GM12878 (cell line): Measurements from ENCODE around the gene COG2. TPM values are rescaled to one million over a fixed set of nuclear protein-coding genes. Genes with fewer than 3 reads are reported as not detected.

Experiments used
- ATAC-seq: fragments of 200-7000 bp; cut with Tn5 transposase; 3 replicates; pipeline ENCODE4 v1.9.1; 2020; ENCODE audit warnings: mild to moderate bottlenecking, moderate library complexity
- BruUV-seq: library from RNA; stranded (reverse); fragments of 400-500 nt; replicated peaks from 2 replicates; lab custom pipeline; 2021; lab: Mats Ljungman, UMichigan
- CTCF ChIA-PET: fragments of 300-600 bp; sonication (Branson Sonifier 250); formaldehyde crosslinking; extraction: SDS; loops from one replicate; lab custom pipeline; 2021; ENCODE audit warnings: inconsistent platforms; lab: Yijun Ruan, JAX
- POLR2A ChIA-PET: fragments of 350-600 bp; formaldehyde crosslinking; extraction: SDS; loops from one replicate; lab custom pipeline; 2021; ENCODE audit warnings: inconsistent platforms; lab: Charles Lee
- RAD21 ChIA-PET: fragments of 300-600 bp; sonication (Branson Sonifier 250); formaldehyde crosslinking; loops from one replicate; lab custom pipeline; 2023; ENCODE audit warnings: antibody characterized with exemption; ENCODE audit not compliant: unreplicated experiment; lab: Charles Lee
- SMC1A ChIA-PET: fragments of 300-600 bp; sonication (Branson Sonifier 250); formaldehyde crosslinking; loops from one replicate; lab custom pipeline; 2023; ENCODE audit not compliant: unreplicated experiment, uncharacterized antibody; lab: Charles Lee
- DNase-seq: peaks from one replicate; pipeline ENCODE4 v3.0.0-alpha.2; 2011; ENCODE audit warnings: low read depth, low spot score
- FAIRE-seq: peaks from 3 replicates; lab custom pipeline; 2011; peaks lifted over from hg19 to GRCh38; lab: Jason Lieb, UNC
- H2AFZ ChIP-seq: 2 replicates; pipeline ENCODE4 v1.6.0; 2011; ENCODE audit warnings: low read depth, low read length, control low read depth; ENCODE audit not compliant: control insufficient read depth
- H3K27ac ChIP-seq: 2 replicates; pipeline ENCODE4 v1.5.1; 2011; ENCODE audit warnings: control low read depth; ENCODE audit not compliant: control insufficient read depth, insufficient read depth
- H3K27me3 ChIP-seq, 2 experiments: replicated peaks in 1 of 2; 2 replicates each; pipeline versions ENCODE4 v1.6.0 to v1.6.1; 2011; ENCODE audit warnings: low read length in 1 of 2; ENCODE audit not compliant: control insufficient read depth in 2 of 2, insufficient read depth in 2 of 2
- H3K36me3 ChIP-seq, 2 experiments: 2 replicates each; pipeline ENCODE4 v1.5.1; 2011; ENCODE audit warnings: low read length in 1 of 2; ENCODE audit not compliant: control insufficient read depth in 2 of 2, insufficient read depth in 2 of 2
- H3K4me1 ChIP-seq: 2 replicates; pipeline ENCODE4 v1.6.1; 2011; ENCODE audit warnings: mild to moderate bottlenecking, low read length, moderate library complexity, mixed read lengths; ENCODE audit not compliant: control insufficient read depth, insufficient read depth
- H3K4me2 ChIP-seq: 2 replicates; pipeline ENCODE4 v1.6.0; 2011; ENCODE audit warnings: control low read depth; ENCODE audit not compliant: control insufficient read depth, insufficient read depth
- H3K4me3 ChIP-seq: fragments of 200-600 bp; sonication (generic); 2 replicates; pipeline ENCODE4 v1.5.1; 2016
- H3K79me2 ChIP-seq: 2 replicates; pipeline ENCODE4 v1.6.0; 2011; ENCODE audit warnings: low read length; ENCODE audit not compliant: control insufficient read depth, insufficient read depth
- H3K9ac ChIP-seq: 2 replicates; pipeline ENCODE4 v1.8.0; 2011; ENCODE audit warnings: low read length, control low read depth, mixed read lengths; ENCODE audit not compliant: control insufficient read depth, insufficient read depth
- H3K9me3 ChIP-seq: replicated peaks from 3 replicates; pipeline ENCODE4 v1.5.1; 2011; ENCODE audit warnings: mild to moderate bottlenecking, low read length; ENCODE audit not compliant: control insufficient read depth, insufficient read depth
- H4K20me1 ChIP-seq: 2 replicates; pipeline ENCODE4 v1.6.0; 2011; ENCODE audit not compliant: control insufficient read depth, insufficient read depth
- E4F1 ChIP-seq: fragments of 450-650 bp; IDR thresholded peaks from 2 replicates; pipeline ENCODE4 v1.6.1; 2018; ENCODE audit warnings: borderline replicate concordance, mild to moderate bottlenecking; ENCODE audit not compliant: partially characterized antibody
- NKRF ChIP-seq: fragments of 450-650 bp; conservative IDR thresholded peaks from 2 replicates; pipeline ENCODE4 v1.6.1; 2017; ENCODE audit warnings: mild to moderate bottlenecking, moderate library complexity
- PAX5 ChIP-seq: IDR thresholded peaks from 2 replicates; pipeline ENCODE4 v1.6.1; 2011; ENCODE audit warnings: low read depth, low read length, borderline replicate concordance
- RUNX3 ChIP-seq: IDR thresholded peaks from 2 replicates; pipeline ENCODE4 v1.6.1; 2012; ENCODE audit warnings: low read length, inconsistent platforms
- SMAD5 ChIP-seq: IDR thresholded peaks from 2 replicates; pipeline ENCODE4 v1.6.1; 2016; ENCODE audit warnings: antibody characterized with exemption, low read depth
- SMARCA5 ChIP-seq: fragments of 450-650 bp; IDR thresholded peaks from 2 replicates; pipeline ENCODE4 v1.6.1; 2017; ENCODE audit warnings: mild to moderate bottlenecking
- SUZ12 ChIP-seq: fragments of 200-600 bp; sonication (generic); IDR thresholded peaks from one replicate; pipeline ENCODE4 v1.6.1; 2018; ENCODE audit warnings: antibody characterized with exemption, mild to moderate bottlenecking; ENCODE audit not compliant: unreplicated experiment
- WGBS: methylation state at CpG from one replicate; pipeline ENCODE4 v1.1.6; 2016; ENCODE audit warnings: low lambda C conversion rate; ENCODE audit not compliant: insufficient replicate concordance, insufficient coverage; ENCODE audit errors: missing lambda C conversion rate; 5-methylcytosine and 5-hydroxymethylcytosine counted together
- in situ Hi-C: fragments of 300-500 bp; cut with MboI; formaldehyde crosslinking; loops from 9 replicates; pipeline ENCODE4 v1.14.3; 2018; ENCODE audit warnings: mixed read lengths
- intact Hi-C: fragments of 100-400 bp; cut with micrococcal nuclease; formaldehyde crosslinking; loops from one replicate; pipeline ENCODE4 v1.14.2; 2022; ENCODE audit not compliant: unreplicated experiment
- polyA plus RNA-seq, 11 experiments: library from polyadenylated mRNA; depleted of rRNA in 4 of 11; unstranded in 6 of 11; stranded (reverse) in 5 of 11; fragments of >200 nt; fragmentation: Nextera tagmentation in 4 of 11; fragmentation: Illumina TruSeq in 1 of 11; extraction: Ambion mirVana in 4 of 11; extraction: Trizol in 1 of 11; gene quantifications; 1 replicate in 1 of 11; 2 replicates in 10 of 11; pipeline versions ENCODE4 v1.2.1 to v1.2.3, GENCODE V29; 2011 to 2016; ENCODE audit warnings: inconsistent platforms in 2 of 11, missing spikeins in 2 of 11, low read depth in 1 of 11
- total RNA-seq, 4 experiments: library from RNA; depleted of rRNA in 3 of 4; stranded (reverse); fragments of >200 nt in 3 of 4; fragmentation: Illumina TruSeq in 1 of 4; extraction: Trizol in 1 of 4; gene quantifications; 2 replicates each; pipeline versions ENCODE4 v1.2.1 to v1.2.3, GENCODE V29; 2013 to 2021

The COG2 gene
- total and polyA plus RNA-seq, 10 of the 15 experiments (the other 5 are each of a cell fraction or from before 2014, with no cell fraction given) = 15.0 to 31.5 (median 28.3) TPM

- DNase-seq = no peak
- Histone ChIP-seq H3K9ac (no peak overlapping the region), H2AFZ (no peak overlapping the region), H3K27me3 (no peaks in the 10 kb centered on the region)
- no TSS peak for BruUV-seq
- ChIA-PET SMC1A (interaction anchor here (0.9 to 1.0 kb wide), 3 partner anchors 9 to 44 kb away, joined by 3 to 4 read pairs (median 3); no protein-coding TSS in a partner anchor), RAD21 (no interaction called here), POLR2A (no interaction called here)
- 76% methylated on average over 5 of the region's 5 CpGs for WGBS
- intact Hi-C loops = no loop called here
- TF ChIP-seq PAX5 (no peak), RUNX3 (no peak), SUZ12 (no peak), NKRF (no peak), E4F1 (no peak), SMARCA5 (no peak), SMAD5 (no peak)
- TF ChIP-seq, all 136 proteins: peak for 0
- CTCF ChIA-PET = no interaction called here
- Histone ChIP-seq H3K36me3 (peaks cover 15 to 28% of the 10 kb centered on the region in 2 experiments), H3K27ac (no peak overlapping the region), H3K9me3 (no peaks in the 10 kb centered on the region), H4K20me1 (no peaks in the 10 kb centered on the region), H3K4me1 (no peaks in the 10 kb centered on the region), H3K79me2 (no peaks in the 10 kb centered on the region), H3K4me3 (no peak overlapping the region), H3K4me2 (no peak overlapping the region)
- ATAC-seq = no peak
- in situ Hi-C loops = no loop called here
- no peak for FAIRE-seq
Observed at GRCh38 chr1:230686747-230687146, 44.5 kb downstream of the COG2 start.
